NT2/D1 (cell line): Measurements from ENCODE around the gene ZNF200.

ENCODE experiments used
- DNase-seq: peaks from one replicate; pipeline ENCODE4 v3.0.0-alpha.2; 2011; ENCODE audit warnings: low read depth, low spot score
- H3K27me3 ChIP-seq: 2 replicates; pipeline ENCODE4 v1.6.0; 2011; ENCODE audit warnings: mild to moderate bottlenecking; ENCODE audit not compliant: insufficient read length, insufficient read depth
- H3K36me3 ChIP-seq: 2 replicates; pipeline ENCODE4 v1.6.1; 2011; ENCODE audit warnings: mild to moderate bottlenecking, low read length, mixed read lengths; ENCODE audit not compliant: insufficient read depth, insufficient read length
- H3K4me1 ChIP-seq: 2 replicates; pipeline ENCODE4 v1.5.1; 2011; ENCODE audit not compliant: insufficient read depth, insufficient read length
- H3K4me3 ChIP-seq: 2 replicates; pipeline ENCODE4 v1.5.1; 2011; ENCODE audit warnings: low read depth; ENCODE audit not compliant: insufficient read length
- H3K9ac ChIP-seq: 2 replicates; pipeline ENCODE4 v1.6.0; 2011; ENCODE audit warnings: low read depth; ENCODE audit not compliant: insufficient read length
- H3K9me3 ChIP-seq: 2 replicates; pipeline ENCODE4 v1.5.1; 2011; ENCODE audit warnings: mild to moderate bottlenecking, low read length; ENCODE audit not compliant: insufficient read depth
- SUZ12 ChIP-seq: IDR thresholded peaks from 2 replicates; pipeline ENCODE4 v1.6.1; 2011; ENCODE audit not compliant: insufficient read length, insufficient read depth; ENCODE audit errors: extremely low read depth
- YY1 ChIP-seq: IDR thresholded peaks from 2 replicates; pipeline ENCODE4 v1.6.1; 2011; ENCODE audit not compliant: insufficient read length, insufficient read depth
- ZNF274 ChIP-seq: IDR thresholded peaks from 2 replicates; pipeline ENCODE4 v1.6.1; 2011; ENCODE audit warnings: mild to moderate bottlenecking, low read depth, low read length

ZNF200 gene

GRCh38 chr16:3194792-3195191 lies 40.2 kb downstream of the ZNF200 start:
- no peak for TF ChIP-seq SUZ12
- no peak for TF ChIP-seq ZNF274
- TF ChIP-seq YY1 = no peak
- peaks cover 3% of the 10 kb centered on the region for H3K4me1 ChIP-seq
- no peak overlapping the region for H3K9ac ChIP-seq
- no peak for DNase-seq
- no peaks in the 10 kb centered on the region for H3K9me3 ChIP-seq
- no peak overlapping the region for H3K4me3 ChIP-seq
- peaks cover 34% of the 10 kb centered on the region for H3K27me3 ChIP-seq
- no peaks in the 10 kb centered on the region for H3K36me3 ChIP-seq

GRCh38 chr16:3193221-3194212 lies 41.4 kb downstream of the ZNF200 start:
- Histone ChIP-seq H3K4me3 (peak overlapping the region; percentile 49), H3K4me1 (peaks cover 3% of the 10 kb centered on the region), H3K9me3 (no peaks in the 10 kb centered on the region), H3K27me3 (peaks cover 39% of the 10 kb centered on the region), H3K9ac (peak overlapping the region; percentile 80), H3K36me3 (no peaks in the 10 kb centered on the region)
- no peak for DNase-seq
- no peak for TF ChIP-seq ZNF274
- TF ChIP-seq YY1 = no peak
- TF ChIP-seq SUZ12 = no peak

- H3K4me3 ChIP-seq = peak overlapping the region; percentile 69
- no peak for DNase-seq
- peaks cover 33% of the 10 kb centered on the region for H3K27me3 ChIP-seq
Measured at GRCh38 chr16:3192476-3193019, 42.4 kb downstream of the ZNF200 start.

GRCh38 chr16:3190949-3191353 lies 44.0 kb downstream of the ZNF200 start:
- H3K27me3 ChIP-seq = peaks cover 26% of the 10 kb centered on the region
- TF ChIP-seq ZNF274 (no peak), SUZ12 (no peak), YY1 (no peak)
- H3K36me3 ChIP-seq = no peaks in the 10 kb centered on the region
- peak overlapping the region; percentile 65 for H3K4me3 ChIP-seq
- no peaks in the 10 kb centered on the region for H3K9me3 ChIP-seq
- no peak for DNase-seq
- H3K9ac ChIP-seq = peak overlapping the region; percentile 54
- H3K4me1 ChIP-seq = peaks cover 3% of the 10 kb centered on the region

More at GRCh38 chr16:3192476-3193019, 42.4 kb downstream of the ZNF200 start:
- no peak for TF ChIP-seq YY1
- TF ChIP-seq SUZ12 = no peak
- no peak for TF ChIP-seq ZNF274
- peaks cover 3% of the 10 kb centered on the region for H3K4me1 ChIP-seq
- no peaks in the 10 kb centered on the region for H3K36me3 ChIP-seq
- H3K9me3 ChIP-seq = no peaks in the 10 kb centered on the region
- peak overlapping the region; percentile 81 for H3K9ac ChIP-seq

- peaks cover 26% of the 10 kb centered on the region for H3K27me3 ChIP-seq
- no peaks in the 10 kb centered on the region for H3K9me3 ChIP-seq
- H3K4me3 ChIP-seq = peak overlapping the region; percentile 88
- peaks cover 3% of the 10 kb centered on the region for H3K4me1 ChIP-seq
- no peak for DNase-seq
- H3K36me3 ChIP-seq = no peaks in the 10 kb centered on the region
- TF ChIP-seq YY1 (no peak), ZNF274 (no peak), SUZ12 (no peak)
- peak overlapping the region; percentile 65 for H3K9ac ChIP-seq
Measured at GRCh38 chr16:3189869-3190268, 45.1 kb downstream of the ZNF200 start.

- Histone ChIP-seq H3K9ac (peak overlapping the region; percentile 93), H3K4me1 (no peaks in the 10 kb centered on the region), H3K27me3 (peaks cover 26% of the 10 kb centered on the region), H3K4me3 (peak overlapping the region; percentile 88), H3K36me3 (no peaks in the 10 kb centered on the region), H3K9me3 (no peaks in the 10 kb centered on the region)
- TF ChIP-seq SUZ12 (no peak), YY1 (no peak), ZNF274 (no peak)
- no peak for DNase-seq
Measured at GRCh38 chr16:3188925-3189825, 45.8 kb downstream of the ZNF200 start.

- H3K27me3 ChIP-seq = peaks cover 21% of the 10 kb centered on the region
- H3K4me3 ChIP-seq = peak overlapping the region; percentile 88
- no peak for TF ChIP-seq SUZ12
- no peaks in the 10 kb centered on the region for H3K9me3 ChIP-seq
- no peaks in the 10 kb centered on the region for H3K4me1 ChIP-seq
- H3K9ac ChIP-seq = peak overlapping the region; percentile 93
- DNase-seq = no peak
- H3K36me3 ChIP-seq = no peaks in the 10 kb centered on the region
Measured at GRCh38 chr16:3188675-3188924, 46.4 kb downstream of the ZNF200 start.
